Astrocyte (in vitro differentiated cells and primary cell): ENCODE results near the gene SPAST. TPM values are rescaled to one million over a fixed set of nuclear protein-coding genes. Genes with fewer than 3 reads are reported as not detected.

Source experiments
- DNase-seq: peaks from one replicate; pipeline ENCODE4 v3.0.0-alpha.2; 2010; ENCODE audit warnings: low read depth
- FAIRE-seq: peaks from 2 replicates; lab custom pipeline; 2011; peaks lifted over from hg19 to GRCh38; lab: Jason Lieb, UNC
- H2AFZ ChIP-seq: 2 replicates; pipeline ENCODE4 v1.6.0; 2012; ENCODE audit warnings: low read depth, low read length, inconsistent platforms
- H3K27ac ChIP-seq: 2 replicates; pipeline ENCODE4 v1.5.1; 2011; ENCODE audit warnings: low read depth, low read length, inconsistent platforms
- H3K27me3 ChIP-seq: 2 replicates; pipeline ENCODE4 v1.6.0; 2011; ENCODE audit warnings: low read length, inconsistent platforms; ENCODE audit not compliant: insufficient read depth
- H3K36me3 ChIP-seq: 2 replicates; pipeline ENCODE4 v1.5.1; 2011; ENCODE audit warnings: low read length, inconsistent platforms; ENCODE audit not compliant: insufficient read depth
- H3K4me1 ChIP-seq: 2 replicates; pipeline ENCODE4 v1.5.1; 2011; ENCODE audit warnings: low read length, inconsistent platforms; ENCODE audit not compliant: insufficient read depth
- H3K4me2 ChIP-seq: 2 replicates; pipeline ENCODE4 v1.6.0; 2012; ENCODE audit warnings: low read length, inconsistent platforms
- H3K4me3 ChIP-seq: 2 replicates; pipeline ENCODE4 v1.5.1; 2011; ENCODE audit warnings: low read depth, mild to moderate bottlenecking, low read length, inconsistent platforms; ENCODE audit not compliant: insufficient read depth
- H3K79me2 ChIP-seq: 2 replicates; pipeline ENCODE4 v1.6.0; 2012; ENCODE audit warnings: mild to moderate bottlenecking, low read length, inconsistent platforms; ENCODE audit not compliant: insufficient read depth
- H3K9ac ChIP-seq: 2 replicates; pipeline ENCODE4 v1.6.0; 2012; ENCODE audit warnings: mild to moderate bottlenecking, low read length, inconsistent platforms
- H3K9me3 ChIP-seq: 2 replicates; pipeline ENCODE4 v1.5.1; 2012; ENCODE audit warnings: low read depth, mild to moderate bottlenecking, low read length, inconsistent platforms; ENCODE audit not compliant: insufficient read depth
- H4K20me1 ChIP-seq: 2 replicates; pipeline ENCODE4 v1.6.0; 2012; ENCODE audit warnings: low read length, inconsistent platforms; ENCODE audit not compliant: insufficient read depth
- H3K27ac Mint-ChIP-seq: one replicate; pipeline ENCODE4 v1.8.0; 2021; ENCODE audit warnings: mild to moderate bottlenecking, mixed read lengths; ENCODE audit not compliant: unreplicated experiment
- H3K27me3 Mint-ChIP-seq: one replicate; pipeline ENCODE4 v1.8.0; 2021; ENCODE audit warnings: low read depth, mixed read lengths; ENCODE audit not compliant: unreplicated experiment
- H3K36me3 Mint-ChIP-seq: one replicate; pipeline ENCODE4 v1.8.0; 2021; ENCODE audit warnings: low read depth, mixed read lengths; ENCODE audit not compliant: unreplicated experiment
- H3K4me1 Mint-ChIP-seq: one replicate; pipeline ENCODE4 v1.8.0; 2021; ENCODE audit warnings: low read depth, mixed read lengths; ENCODE audit not compliant: unreplicated experiment
- H3K4me3 Mint-ChIP-seq: one replicate; pipeline ENCODE4 v1.8.0; 2021; ENCODE audit warnings: mild to moderate bottlenecking, moderate library complexity, mixed read lengths; ENCODE audit not compliant: unreplicated experiment
- H3K9me3 Mint-ChIP-seq: one replicate; pipeline ENCODE4 v1.8.0; 2021; ENCODE audit warnings: mild to moderate bottlenecking, mixed read lengths; ENCODE audit not compliant: unreplicated experiment
- CTCF ChIP-seq: IDR thresholded peaks from 2 replicates; pipeline ENCODE4 v1.5.1; 2011; ENCODE audit warnings: low read depth, mild to moderate bottlenecking, inconsistent platforms, low read length, moderate library complexity; ENCODE audit not compliant: insufficient read depth
- EZH2 ChIP-seq: IDR thresholded peaks from 2 replicates; pipeline ENCODE4 v1.6.1; 2012; ENCODE audit warnings: mild to moderate bottlenecking, low read length, inconsistent platforms; ENCODE audit not compliant: insufficient read depth
- total RNA-seq: library from RNA; stranded (reverse); gene quantifications from 2 replicates; pipeline ENCODE4 v1.2.1, GENCODE V29; 2021

The SPAST gene
- total RNA-seq, 1 donor from 2014 or later: 18.0 TPM

- no peaks in the 10 kb centered on the region for H3K79me2 ChIP-seq
- H3K4me2 ChIP-seq: no peak overlapping the region
- H3K36me3 Mint-ChIP-seq: peaks cover 10% of the 10 kb centered on the region
- no peaks in the 10 kb centered on the region for H3K9me3 ChIP-seq
- H3K36me3 ChIP-seq: no peaks in the 10 kb centered on the region
- H3K27ac Mint-ChIP-seq: no peak overlapping the region
- H3K4me1 ChIP-seq: no peaks in the 10 kb centered on the region
- H3K4me3 Mint-ChIP-seq: no peak overlapping the region
- DNase-seq (no peak), FAIRE-seq (no peak)
- H3K27ac ChIP-seq: no peak overlapping the region
- H4K20me1 ChIP-seq: peaks cover 4% of the 10 kb centered on the region
- H3K27me3 Mint-ChIP-seq: no peaks in the 10 kb centered on the region
- H3K27me3 ChIP-seq: no peaks in the 10 kb centered on the region
- no peak overlapping the region for H2AFZ ChIP-seq
- no peak overlapping the region for H3K9ac ChIP-seq
- TF ChIP-seq EZH2 (no peak), CTCF (no peak)
- H3K4me3 ChIP-seq: no peak overlapping the region
- no peaks in the 10 kb centered on the region for H3K9me3 Mint-ChIP-seq
- H3K4me1 Mint-ChIP-seq: no peaks in the 10 kb centered on the region
Observed at GRCh38 chr2:32095671-32096070, 32.3 kb downstream of the SPAST start.

GRCh38 chr2:32108111-32108510, 44.8 kb downstream of the SPAST start:
- Histone ChIP-seq H3K9me3 (peaks cover 3% of the 10 kb centered on the region), H3K36me3 (no peaks in the 10 kb centered on the region), H2AFZ (no peak overlapping the region), H3K27me3 (no peaks in the 10 kb centered on the region), H3K4me1 (no peaks in the 10 kb centered on the region), H3K4me3 (no peak overlapping the region), H3K27ac (no peak overlapping the region), H3K79me2 (no peaks in the 10 kb centered on the region), H3K9ac (no peak overlapping the region), H3K4me2 (no peak overlapping the region), H4K20me1 (no peaks in the 10 kb centered on the region)
- Mint-ChIP-seq H3K36me3 (peaks cover 30% of the 10 kb centered on the region), H3K27me3 (no peaks in the 10 kb centered on the region), H3K9me3 (peaks cover 6% of the 10 kb centered on the region), H3K27ac (no peak overlapping the region), H3K4me3 (no peak overlapping the region), H3K4me1 (peaks cover 4% of the 10 kb centered on the region)
- DNase-seq (no peak), FAIRE-seq (no peak)
- no peak for TF ChIP-seq EZH2
- TF ChIP-seq CTCF: no peak

- Histone ChIP-seq H4K20me1 (no peaks in the 10 kb centered on the region), H3K4me3 (no peak overlapping the region), H3K36me3 (peaks cover 3% of the 10 kb centered on the region), H3K27ac (no peak overlapping the region), H3K9ac (no peak overlapping the region), H3K9me3 (no peaks in the 10 kb centered on the region), H3K4me1 (no peaks in the 10 kb centered on the region), H3K79me2 (no peaks in the 10 kb centered on the region), H2AFZ (no peak overlapping the region), H3K27me3 (no peaks in the 10 kb centered on the region), H3K4me2 (no peak overlapping the region)
- TF ChIP-seq EZH2 (no peak), CTCF (no peak)
- Mint-ChIP-seq H3K4me1 (no peaks in the 10 kb centered on the region), H3K9me3 (no peaks in the 10 kb centered on the region), H3K27me3 (no peaks in the 10 kb centered on the region), H3K4me3 (no peak overlapping the region), H3K27ac (no peak overlapping the region), H3K36me3 (peaks cover 6% of the 10 kb centered on the region)
- FAIRE-seq (no peak), DNase-seq (no peak)
Observed at GRCh38 chr2:32118055-32118454, 54.7 kb downstream of the SPAST start.
